Stimulated activated CD8-positive, alpha-beta memory T cell treated with anti-CD3 and anti-CD28 coated beads, Interleukin-4, amount 100 ng/mL, for 4 hours (primary cell): Measurements from ENCODE around the gene SFXN3.

Experiments
- DNase-seq, 2 donors: peaks; one replicate each; pipeline ENCODE4 v3.0.0-alpha.2; 2020; ENCODE audit warnings: low read depth in 2 of 2, low spot score in 1 of 2

The SFXN3 gene

GRCh38 chr10:101072923-101073322 is 41.9 kb downstream of the SFXN3 start:
- no peak for DNase-seq

GRCh38 chr10:101073631-101074030 is 42.6 kb downstream of the SFXN3 start:
- no peak for DNase-seq

- DNase-seq, result no peak
Observed at GRCh38 chr10:101075775-101076174, 44.7 kb downstream of the SFXN3 start.

- no peak for DNase-seq
Observed at GRCh38 chr10:101076630-101077029, 45.6 kb downstream of the SFXN3 start.

GRCh38 chr10:101079874-101080273 is 48.8 kb downstream of the SFXN3 start:
- no peak for DNase-seq

GRCh38 chr10:101080933-101081931 is 50.2 kb downstream of the SFXN3 start:
- DNase-seq, result no peak

- no peak for DNase-seq
Observed at GRCh38 chr10:101085846-101086245, 54.8 kb downstream of the SFXN3 start.

GRCh38 chr10:101087376-101087775 is 56.3 kb downstream of the SFXN3 start:
- DNase-seq, result no peak

GRCh38 chr10:101087965-101088364 is 56.9 kb downstream of the SFXN3 start:
- no peak for DNase-seq

- DNase-seq, result no peak
Observed at GRCh38 chr10:101089520-101090299, 58.7 kb downstream of the SFXN3 start.

- no peak for DNase-seq
Observed at GRCh38 chr10:101090597-101090996, 59.6 kb downstream of the SFXN3 start.
